Activated T-cell treated with anti-CD3 and anti-CD28 coated beads, Interleukin-2, amount 50 U/mL, for 4 hours (primary cell): ENCODE results near the gene GGCX. TPM values are rescaled to one million over a fixed set of nuclear protein-coding genes. Genes with fewer than 3 reads are reported as not detected.
A peak's percentile ranks its signal among the peaks of the same experiment; 100 is the strongest.
"Not testable (repeated sequence)": the region's sequence is repeated elsewhere in the genome, so short reads cannot be mapped to it uniquely, and the experiment has no call there.

Source experiments
- ATAC-seq, 2 donors: fragments of 200-7000 bp; cut with Tn5 transposase; one replicate each; pipeline ENCODE4 v1.10.0; 2021
- DNase-seq: peaks from one replicate; pipeline ENCODE4 v3.0.0-alpha.2; 2020
- H3K27me3 Mint-ChIP-seq: one replicate; pipeline ENCODE4 v1.8.0; 2021; ENCODE audit warnings: low read depth, mixed read lengths
- H3K36me3 Mint-ChIP-seq: one replicate; pipeline ENCODE4 v1.8.0; 2022; ENCODE audit warnings: mixed read lengths; ENCODE audit not compliant: insufficient read depth
- H3K4me1 Mint-ChIP-seq: one replicate; pipeline ENCODE4 v1.8.0; 2021; ENCODE audit warnings: low read depth, mixed read lengths
- H3K4me3 Mint-ChIP-seq: one replicate; pipeline ENCODE4 v1.8.0; 2021; ENCODE audit warnings: mild to moderate bottlenecking, moderate library complexity, mixed read lengths
- H3K9me3 Mint-ChIP-seq: one replicate; pipeline ENCODE4 v1.8.0; 2021; ENCODE audit warnings: mixed read lengths
- total RNA-seq, 3 donors: library from RNA; stranded (reverse); gene quantifications; one replicate each; pipeline ENCODE4 v1.2.1, GENCODE V29; 2021

The GGCX gene
- total RNA-seq, 3 donors from 2014 or later, result 20.8 to 24.0 (median 22.1) TPM

GRCh38 chr2:85544915-85545779 is 16.1 kb downstream of the GGCX start:
- H3K27me3 Mint-ChIP-seq, result not testable (repeated sequence)

GRCh38 chr2:85544254-85544691 is 17.0 kb downstream of the GGCX start:
- not testable (repeated sequence) for H3K9me3 Mint-ChIP-seq, H3K27me3 Mint-ChIP-seq, ATAC-seq, DNase-seq, H3K4me3 Mint-ChIP-seq
- peaks cover 31% of the 10 kb centered on the region for H3K4me1 Mint-ChIP-seq
- peaks cover 52% of the 10 kb centered on the region for H3K36me3 Mint-ChIP-seq

More at GRCh38 chr2:85544915-85545779, 16.1 kb downstream of the GGCX start:
- Mint-ChIP-seq H3K36me3 (peaks cover 48% of the 10 kb centered on the region), H3K4me1 (peaks cover 31% of the 10 kb centered on the region)
- not testable (repeated sequence) for DNase-seq, ATAC-seq, H3K9me3 Mint-ChIP-seq, H3K4me3 Mint-ChIP-seq

- Mint-ChIP-seq H3K4me3 (peak overlapping the region; percentile 94), H3K9me3 (no peaks in the 10 kb centered on the region), H3K36me3 (peaks cover 54% of the 10 kb centered on the region), H3K4me1 (peaks cover 33% of the 10 kb centered on the region), H3K27me3 (no peaks in the 10 kb centered on the region)
- DNase-seq, result no peak
- no peak for ATAC-seq
These were observed 18.5 kb downstream of the GGCX start for GRCh38 chr2:85542777-85543176.

GRCh38 chr2:85541753-85542457 is 19.4 kb downstream of the GGCX start:
- DNase-seq (no peak), ATAC-seq (no peak)
- Mint-ChIP-seq H3K4me1 (peaks cover 39% of the 10 kb centered on the region), H3K27me3 (no peaks in the 10 kb centered on the region), H3K36me3 (peaks cover 54% of the 10 kb centered on the region), H3K9me3 (no peaks in the 10 kb centered on the region), H3K4me3 (peak overlapping the region; percentile 94)

GRCh38 chr2:85541262-85541661 is 20.0 kb downstream of the GGCX start:
- DNase-seq (no peak), ATAC-seq (no peak)
- no peaks in the 10 kb centered on the region for H3K9me3 Mint-ChIP-seq
- H3K4me3 Mint-ChIP-seq, result peak overlapping the region; percentile 94
- no peaks in the 10 kb centered on the region for H3K27me3 Mint-ChIP-seq
- peaks cover 39% of the 10 kb centered on the region for H3K4me1 Mint-ChIP-seq
- peaks cover 54% of the 10 kb centered on the region for H3K36me3 Mint-ChIP-seq

- DNase-seq, result no peak
These were observed 21.1 kb downstream of the GGCX start for GRCh38 chr2:85540133-85540648.

GRCh38 chr2:85539361-85540132 is 21.7 kb downstream of the GGCX start:
- peak; percentile 75 for DNase-seq
- no peaks in the 10 kb centered on the region for H3K9me3 Mint-ChIP-seq
- H3K4me1 Mint-ChIP-seq, result peaks cover 39% of the 10 kb centered on the region
- peaks cover 48% of the 10 kb centered on the region for H3K36me3 Mint-ChIP-seq
- H3K4me3 Mint-ChIP-seq, result peak overlapping the region; percentile 94
- peak; percentile 39 to 44 for ATAC-seq
- no peaks in the 10 kb centered on the region for H3K27me3 Mint-ChIP-seq

More at GRCh38 chr2:85540133-85540648, 21.1 kb downstream of the GGCX start:
- no peaks in the 10 kb centered on the region for H3K27me3 Mint-ChIP-seq
- H3K9me3 Mint-ChIP-seq, result no peaks in the 10 kb centered on the region
- peak overlapping the region; percentile 94 for H3K4me3 Mint-ChIP-seq
- peaks cover 39% of the 10 kb centered on the region for H3K4me1 Mint-ChIP-seq
- H3K36me3 Mint-ChIP-seq, result peaks cover 51% of the 10 kb centered on the region
- no peak for ATAC-seq

GRCh38 chr2:85538507-85539360 is 22.6 kb downstream of the GGCX start, which contains the start of gene MAT2A:
TSS of gene MAT2A (plus strand) at chr2:85539168. CDS start at chr2:85539288, 120 bp downstream.
- peak; percentile 89 for DNase-seq
- peak; percentile 81 to 85 for ATAC-seq
- Mint-ChIP-seq H3K9me3 (no peaks in the 10 kb centered on the region), H3K4me3 (peak within 1 kb of the TSS; percentile 94), H3K36me3 (peaks cover 41% of the 10 kb centered on the region), H3K27me3 (no peaks in the 10 kb centered on the region), H3K4me1 (peaks cover 34% of the 10 kb centered on the region)

- peak in 1 of 2 donors; percentile 0 for ATAC-seq
- DNase-seq, result peak; percentile 17
- peak overlapping the region; percentile 94 for H3K4me3 Mint-ChIP-seq
- no peaks in the 10 kb centered on the region for H3K27me3 Mint-ChIP-seq
- peaks cover 29% of the 10 kb centered on the region for H3K4me1 Mint-ChIP-seq
- H3K36me3 Mint-ChIP-seq, result peaks cover 34% of the 10 kb centered on the region
- H3K9me3 Mint-ChIP-seq, result no peaks in the 10 kb centered on the region
These were observed 23.4 kb downstream of the GGCX start for GRCh38 chr2:85537600-85538506.

- H3K36me3 Mint-ChIP-seq, result peaks cover 20% of the 10 kb centered on the region
- no peak for DNase-seq
- peaks cover 15% of the 10 kb centered on the region for H3K4me1 Mint-ChIP-seq
- no peak overlapping the region for H3K4me3 Mint-ChIP-seq
- no peak for ATAC-seq
- no peaks in the 10 kb centered on the region for H3K9me3 Mint-ChIP-seq
- H3K27me3 Mint-ChIP-seq, result no peaks in the 10 kb centered on the region
These were observed 24.8 kb downstream of the GGCX start for GRCh38 chr2:85536479-85536878.

- Mint-ChIP-seq H3K9me3 (no peaks in the 10 kb centered on the region), H3K36me3 (peaks cover 5% of the 10 kb centered on the region), H3K4me1 (peaks cover 8% of the 10 kb centered on the region), H3K27me3 (no peaks in the 10 kb centered on the region), H3K4me3 (no peak overlapping the region)
- ATAC-seq, result no peak
- DNase-seq, result no peak
These were observed 26.4 kb downstream of the GGCX start for GRCh38 chr2:85534881-85535280.

- Mint-ChIP-seq H3K9me3 (no peaks in the 10 kb centered on the region), H3K27me3 (peaks cover under 1% of the 10 kb centered on the region), H3K36me3 (peaks cover 1% of the 10 kb centered on the region), H3K4me3 (no peak overlapping the region), H3K4me1 (peaks cover 8% of the 10 kb centered on the region)
- no peak for ATAC-seq
- DNase-seq, result no peak
These were observed 27.2 kb downstream of the GGCX start for GRCh38 chr2:85534099-85534498.
